GM23248 (cell line): Measurements from ENCODE around the gene COL5A3.

Experiments
- EZH2 ChIP-seq: fragments of 200-600 bp; sonication (generic); IDR thresholded peaks from 2 replicates; pipeline ENCODE4 v1.6.1; 2018; ENCODE audit warnings: antibody characterized with exemption, mild to moderate bottlenecking; ENCODE audit not compliant: insufficient read depth, poor library complexity, severe bottlenecking
- EZH2phosphoT487 ChIP-seq: fragments of 200-600 bp; sonication (generic); IDR thresholded peaks from 2 replicates; pipeline ENCODE4 v1.6.1; 2018; ENCODE audit warnings: antibody characterized with exemption, moderate library complexity, mild to moderate bottlenecking, low read depth; ENCODE audit not compliant: insufficient read depth

- no peak for TF ChIP-seq EZH2
- no peak for TF ChIP-seq EZH2phosphoT487
Observed at GRCh38 chr19:10011974-10012373, 1.7 kb upstream of the COL5A3 start.
